Loucy (cell line): Measurements from ENCODE around the gene NR3C2.

Experiments
- EZH2phosphoT487 ChIP-seq: fragments of 200-600 bp; IDR thresholded peaks from 2 replicates; pipeline ENCODE4 v1.6.1; 2018; ENCODE audit warnings: antibody characterized with exemption, mild to moderate bottlenecking, moderate library complexity, borderline replicate concordance
- TF ChIP-seq, protein P1 (sequence below): fragments of 200-600 bp; sonication (generic); conservative IDR thresholded peaks from 2 replicates; pipeline ENCODE4 v1.5.1; 2014; ENCODE audit warnings: mild to moderate bottlenecking, antibody characterized with exemption, low read length

GRCh38 chr4:148353571-148353970, 88.6 kb downstream of the NR3C2 start:
- TF ChIP-seq, protein P1, sequence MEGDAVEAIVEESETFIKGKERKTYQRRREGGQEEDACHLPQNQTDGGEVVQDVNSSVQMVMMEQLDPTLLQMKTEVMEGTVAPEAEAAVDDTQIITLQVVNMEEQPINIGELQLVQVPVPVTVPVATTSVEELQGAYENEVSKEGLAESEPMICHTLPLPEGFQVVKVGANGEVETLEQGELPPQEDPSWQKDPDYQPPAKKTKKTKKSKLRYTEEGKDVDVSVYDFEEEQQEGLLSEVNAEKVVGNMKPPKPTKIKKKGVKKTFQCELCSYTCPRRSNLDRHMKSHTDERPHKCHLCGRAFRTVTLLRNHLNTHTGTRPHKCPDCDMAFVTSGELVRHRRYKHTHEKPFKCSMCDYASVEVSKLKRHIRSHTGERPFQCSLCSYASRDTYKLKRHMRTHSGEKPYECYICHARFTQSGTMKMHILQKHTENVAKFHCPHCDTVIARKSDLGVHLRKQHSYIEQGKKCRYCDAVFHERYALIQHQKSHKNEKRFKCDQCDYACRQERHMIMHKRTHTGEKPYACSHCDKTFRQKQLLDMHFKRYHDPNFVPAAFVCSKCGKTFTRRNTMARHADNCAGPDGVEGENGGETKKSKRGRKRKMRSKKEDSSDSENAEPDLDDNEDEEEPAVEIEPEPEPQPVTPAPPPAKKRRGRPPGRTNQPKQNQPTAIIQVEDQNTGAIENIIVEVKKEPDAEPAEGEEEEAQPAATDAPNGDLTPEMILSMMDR: no peak
- no peak for TF ChIP-seq EZH2phosphoT487
